Measurements from ENCODE around the gene PKIB.
"Not testable (repeated sequence)": the region's sequence is repeated elsewhere in the genome, so short reads cannot be mapped to it uniquely, and the experiment has no call there.

PKIB gene

DNA sequence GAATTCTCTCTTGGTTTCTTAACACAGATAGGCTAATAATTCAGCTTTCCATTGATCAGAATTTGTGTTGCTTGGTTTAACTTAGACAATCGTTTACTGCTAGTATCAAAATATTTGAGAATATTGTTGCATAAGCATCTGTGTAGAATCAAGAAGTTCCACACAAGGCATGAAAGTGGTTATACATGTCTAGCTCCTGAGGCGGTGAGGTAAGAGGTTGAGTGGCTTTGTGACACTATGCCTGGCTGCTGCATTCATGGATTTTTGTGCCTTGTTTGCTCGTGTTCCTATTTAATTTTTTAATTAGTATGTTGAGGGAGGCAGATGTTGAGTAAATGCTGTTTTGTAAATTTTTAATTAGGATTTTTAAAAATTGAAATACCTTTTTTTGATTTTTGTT lies 10.2 kb downstream of the PKIB start:
- Histone ChIP-seq H3K27ac (ENCODE audit: low read depth, low read length, severe bottlenecking) (no peak overlapping the region), H3K4me3 (ENCODE audit: extremely low read depth, insufficient read depth, low read length, poor library complexity, severe bottlenecking) (no peak overlapping the region), H3K9me3 (ENCODE audit: control insufficient read depth, low read length) (no peaks in the 10 kb centered on the region), H3K4me1 (ENCODE audit: control insufficient read depth, insufficient read depth, low read length, poor library complexity, severe bottlenecking) (no peaks in the 10 kb centered on the region), H3K36me3 (ENCODE audit: control insufficient read depth, insufficient read depth, low read length) (no peaks in the 10 kb centered on the region)
- WGBS, 2 experiments (ENCODE audit: insufficient coverage in 2 of 2), result 83 to 95% methylated on average over 3 of the region's 3 CpGs

- H3K27ac ChIP-seq (ENCODE audit: low read depth, low read length, severe bottlenecking), result no peak overlapping the region
- H3K4me1 ChIP-seq (ENCODE audit: control insufficient read depth, insufficient read depth, low read length, poor library complexity, severe bottlenecking), result no peaks in the 10 kb centered on the region
- no peaks in the 10 kb centered on the region for H3K36me3 ChIP-seq (ENCODE audit: control insufficient read depth, insufficient read depth, low read length)
- no CpG with 5 or more reads among the region's 3 CpGs for WGBS, 2 experiments (ENCODE audit: insufficient coverage in 2 of 2)
- no peak overlapping the region for H3K4me3 ChIP-seq (ENCODE audit: extremely low read depth, insufficient read depth, low read length, poor library complexity, severe bottlenecking)
- H3K9me3 ChIP-seq (ENCODE audit: control insufficient read depth, low read length), result no peaks in the 10 kb centered on the region
These were observed 10.7 kb downstream of the PKIB start for GRCh38 chr6:122620902-122621301.

DNA sequence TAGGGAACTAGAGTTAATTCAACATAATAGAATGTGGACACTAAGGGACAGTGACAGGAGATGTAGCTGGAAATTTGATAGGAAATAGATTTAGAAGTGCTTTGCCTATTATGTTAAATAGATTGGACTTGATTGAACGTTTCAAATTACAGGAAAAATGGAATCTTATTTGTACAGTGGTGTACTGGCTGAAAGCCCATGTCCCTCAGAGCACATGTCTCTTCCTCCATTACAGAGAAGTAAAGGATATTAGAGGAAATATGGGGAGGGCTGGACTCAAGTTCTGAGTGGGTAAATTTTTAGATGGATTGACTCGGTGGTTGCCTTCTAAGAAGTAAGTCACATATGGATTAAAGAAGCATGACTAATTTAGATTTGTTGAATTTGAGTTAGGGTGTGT lies 11.4 kb downstream of the PKIB start:
- Histone ChIP-seq H3K4me1 (ENCODE audit: control insufficient read depth, insufficient read depth, low read length, poor library complexity, severe bottlenecking) (no peaks in the 10 kb centered on the region), H3K27ac (ENCODE audit: low read depth, low read length, severe bottlenecking) (no peak overlapping the region), H3K4me3 (ENCODE audit: extremely low read depth, insufficient read depth, low read length, poor library complexity, severe bottlenecking) (no peak overlapping the region), H3K9me3 (ENCODE audit: control insufficient read depth, low read length) (no peaks in the 10 kb centered on the region), H3K36me3 (ENCODE audit: control insufficient read depth, insufficient read depth, low read length) (no peaks in the 10 kb centered on the region)
- WGBS, 2 experiments (ENCODE audit: insufficient coverage in 2 of 2), result 83 to 86% methylated on average over 1 to 2 of the region's 2 CpGs

GRCh38 chr6:122622479-122622878 lies 12.3 kb downstream of the PKIB start:
- 75 to 92% methylated on average over 2 to 3 of the region's 4 CpGs for WGBS, 2 experiments (ENCODE audit: insufficient coverage in 2 of 2)
- Histone ChIP-seq H3K36me3 (ENCODE audit: control insufficient read depth, insufficient read depth, low read length) (no peaks in the 10 kb centered on the region), H3K4me3 (ENCODE audit: extremely low read depth, insufficient read depth, low read length, poor library complexity, severe bottlenecking) (no peak overlapping the region), H3K9me3 (ENCODE audit: control insufficient read depth, low read length) (no peaks in the 10 kb centered on the region), H3K27ac (ENCODE audit: low read depth, low read length, severe bottlenecking) (no peak overlapping the region), H3K4me1 (ENCODE audit: control insufficient read depth, insufficient read depth, low read length, poor library complexity, severe bottlenecking) (no peaks in the 10 kb centered on the region)

GRCh38 chr6:122623279-122623678 lies 13.1 kb downstream of the PKIB start:
- Histone ChIP-seq H3K9me3 (ENCODE audit: control insufficient read depth, low read length) (no peaks in the 10 kb centered on the region), H3K4me3 (ENCODE audit: extremely low read depth, insufficient read depth, low read length, poor library complexity, severe bottlenecking) (no peak overlapping the region), H3K4me1 (ENCODE audit: control insufficient read depth, insufficient read depth, low read length, poor library complexity, severe bottlenecking) (no peaks in the 10 kb centered on the region), H3K36me3 (ENCODE audit: control insufficient read depth, insufficient read depth, low read length) (no peaks in the 10 kb centered on the region), H3K27ac (ENCODE audit: low read depth, low read length, severe bottlenecking) (no peak overlapping the region)

GRCh38 chr6:122624853-122625252 lies 14.6 kb downstream of the PKIB start:
- WGBS, 2 experiments (ENCODE audit: insufficient coverage in 2 of 2), result no CpG with 5 or more reads among the region's 2 CpGs
- no peak overlapping the region for H3K27ac ChIP-seq (ENCODE audit: low read depth, low read length, severe bottlenecking)
- no peaks in the 10 kb centered on the region for H3K9me3 ChIP-seq (ENCODE audit: control insufficient read depth, low read length)
- H3K4me3 ChIP-seq (ENCODE audit: extremely low read depth, insufficient read depth, low read length, poor library complexity, severe bottlenecking), result no peak overlapping the region
- no peaks in the 10 kb centered on the region for H3K4me1 ChIP-seq (ENCODE audit: control insufficient read depth, insufficient read depth, low read length, poor library complexity, severe bottlenecking)
- no peaks in the 10 kb centered on the region for H3K36me3 ChIP-seq (ENCODE audit: control insufficient read depth, insufficient read depth, low read length)

GRCh38 chr6:122628714-122629113 lies 18.5 kb downstream of the PKIB start:
- WGBS, 2 experiments (ENCODE audit: insufficient coverage in 2 of 2), result 100% methylated on average over 1 of the region's 1 CpG
- no peak overlapping the region for H3K4me3 ChIP-seq (ENCODE audit: extremely low read depth, insufficient read depth, low read length, poor library complexity, severe bottlenecking)
- H3K9me3 ChIP-seq (ENCODE audit: control insufficient read depth, low read length), result no peaks in the 10 kb centered on the region
- no peaks in the 10 kb centered on the region for H3K4me1 ChIP-seq (ENCODE audit: control insufficient read depth, insufficient read depth, low read length, poor library complexity, severe bottlenecking)
- no peak overlapping the region for H3K27ac ChIP-seq (ENCODE audit: low read depth, low read length, severe bottlenecking)
- no peaks in the 10 kb centered on the region for H3K36me3 ChIP-seq (ENCODE audit: control insufficient read depth, insufficient read depth, low read length)

GRCh38 chr6:122631571-122632249 lies 21.5 kb downstream of the PKIB start:
- H3K9me3 ChIP-seq (ENCODE audit: control insufficient read depth, low read length), result no peaks in the 10 kb centered on the region
- no peak overlapping the region for H3K4me3 ChIP-seq (ENCODE audit: extremely low read depth, insufficient read depth, low read length, poor library complexity, severe bottlenecking)
- no peaks in the 10 kb centered on the region for H3K4me1 ChIP-seq (ENCODE audit: control insufficient read depth, insufficient read depth, low read length, poor library complexity, severe bottlenecking)
- H3K27ac ChIP-seq (ENCODE audit: low read depth, low read length, severe bottlenecking), result no peak overlapping the region
- H3K36me3 ChIP-seq (ENCODE audit: control insufficient read depth, insufficient read depth, low read length), result no peaks in the 10 kb centered on the region
- 92 to 100% methylated on average over 1 of the region's 3 CpGs for WGBS, 2 experiments (ENCODE audit: insufficient coverage in 2 of 2)

- Histone ChIP-seq H3K9me3 (ENCODE audit: control insufficient read depth, low read length) (no peaks in the 10 kb centered on the region), H3K4me1 (ENCODE audit: control insufficient read depth, insufficient read depth, low read length, poor library complexity, severe bottlenecking) (no peaks in the 10 kb centered on the region), H3K27ac (ENCODE audit: low read depth, low read length, severe bottlenecking) (no peak overlapping the region), H3K4me3 (ENCODE audit: extremely low read depth, insufficient read depth, low read length, poor library complexity, severe bottlenecking) (no peak overlapping the region), H3K36me3 (ENCODE audit: control insufficient read depth, insufficient read depth, low read length) (no peaks in the 10 kb centered on the region)
- 79 to 83% methylated on average over 1 to 2 of the region's 5 CpGs for WGBS, 2 experiments (ENCODE audit: insufficient coverage in 2 of 2)
These were observed 30.2 kb downstream of the PKIB start for GRCh38 chr6:122640366-122640765.

DNA sequence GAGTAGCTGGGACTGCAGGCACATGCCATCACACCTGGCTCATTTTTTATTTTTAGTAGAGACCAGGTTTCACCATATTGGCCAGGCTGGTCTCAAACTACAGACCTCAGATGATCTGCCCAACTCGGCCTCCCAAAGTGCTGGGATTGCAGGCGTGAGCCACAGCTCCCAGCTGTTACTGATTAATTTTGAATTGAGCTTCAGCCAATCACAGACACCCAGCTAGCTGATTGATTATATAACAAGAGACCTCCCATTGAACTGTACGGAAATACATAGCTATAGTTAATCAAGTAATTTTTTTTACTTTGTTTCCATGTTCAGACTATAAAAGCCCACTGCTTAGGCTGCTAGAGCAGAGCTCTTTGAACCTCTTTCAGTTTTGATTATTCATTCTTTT lies 31.6 kb downstream of the PKIB start:
- no peaks in the 10 kb centered on the region for H3K4me1 ChIP-seq (ENCODE audit: control insufficient read depth, insufficient read depth, low read length, poor library complexity, severe bottlenecking)
- WGBS, 2 experiments (ENCODE audit: insufficient coverage in 2 of 2), result 85 to 90% methylated on average over 2 of the region's 3 CpGs

GRCh38 chr6:122642604-122643003 lies 32.4 kb downstream of the PKIB start:
- not testable (repeated sequence) for H3K36me3 ChIP-seq (ENCODE audit: control insufficient read depth, insufficient read depth, low read length); H3K9me3 ChIP-seq (ENCODE audit: control insufficient read depth, low read length); H3K4me1 ChIP-seq (ENCODE audit: control insufficient read depth, insufficient read depth, low read length, poor library complexity, severe bottlenecking); H3K27ac ChIP-seq (ENCODE audit: low read depth, low read length, severe bottlenecking); H3K4me3 ChIP-seq (ENCODE audit: extremely low read depth, insufficient read depth, low read length, poor library complexity, severe bottlenecking)
- no CpG with 5 or more reads among the region's 1 CpG for WGBS, 2 experiments (ENCODE audit: insufficient coverage in 2 of 2)

More for the DNA sequence above, 31.6 kb downstream of the PKIB start:
- Histone ChIP-seq H3K9me3 (ENCODE audit: control insufficient read depth, low read length) (no peaks in the 10 kb centered on the region), H3K4me3 (ENCODE audit: extremely low read depth, insufficient read depth, low read length, poor library complexity, severe bottlenecking) (no peak overlapping the region), H3K36me3 (ENCODE audit: control insufficient read depth, insufficient read depth, low read length) (no peaks in the 10 kb centered on the region), H3K27ac (ENCODE audit: low read depth, low read length, severe bottlenecking) (no peak overlapping the region)

Data from mesodermal cell (in vitro differentiated cells).